Activated CD4-positive, alpha-beta T cell treated with anti-CD3 and anti-CD28 coated beads for 48 hours (primary cell): ENCODE results near the gene PARP1.
"Not testable (repeated sequence)": the region's sequence is repeated elsewhere in the genome, so short reads cannot be mapped to it uniquely, and the experiment has no call there.

Experiments used
- DNase-seq: peaks from one replicate; pipeline ENCODE4 v3.0.0-alpha.2; 2020

PARP1 gene

DNA sequence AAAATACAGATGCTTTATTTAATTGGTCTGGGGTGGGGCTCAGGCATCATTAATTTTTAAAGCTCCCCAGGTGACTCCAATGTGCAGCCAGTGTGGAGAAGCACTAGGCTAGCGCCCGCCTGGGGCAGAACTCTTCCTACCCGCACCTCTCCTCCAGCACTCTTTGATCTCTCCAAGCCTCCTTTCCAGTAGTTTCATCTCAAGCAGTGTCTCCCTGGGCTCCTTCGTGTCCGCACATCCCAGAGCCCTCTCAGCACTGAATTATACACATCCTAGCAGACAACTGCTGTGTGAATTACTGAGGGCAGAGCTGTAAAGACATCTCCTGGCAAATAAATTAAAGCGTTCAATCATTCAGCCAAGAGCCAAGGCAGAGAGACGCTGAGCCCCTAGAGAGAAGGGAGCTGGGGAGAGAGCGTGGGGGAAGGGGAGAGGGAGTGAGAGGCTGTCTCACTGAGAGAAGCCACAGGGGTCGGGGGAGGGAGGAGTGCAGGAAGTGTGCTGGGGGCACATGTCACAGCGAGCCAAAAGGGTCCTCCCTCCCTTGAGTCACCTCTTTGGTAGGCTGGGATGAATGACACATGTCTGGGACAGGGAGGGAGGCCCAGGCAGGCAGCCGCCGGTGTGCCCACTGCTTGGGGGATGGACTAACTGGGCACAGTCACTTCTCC is 21.0 kb upstream of the PARP1 start:
- DNase-seq, result no peak

DNA sequence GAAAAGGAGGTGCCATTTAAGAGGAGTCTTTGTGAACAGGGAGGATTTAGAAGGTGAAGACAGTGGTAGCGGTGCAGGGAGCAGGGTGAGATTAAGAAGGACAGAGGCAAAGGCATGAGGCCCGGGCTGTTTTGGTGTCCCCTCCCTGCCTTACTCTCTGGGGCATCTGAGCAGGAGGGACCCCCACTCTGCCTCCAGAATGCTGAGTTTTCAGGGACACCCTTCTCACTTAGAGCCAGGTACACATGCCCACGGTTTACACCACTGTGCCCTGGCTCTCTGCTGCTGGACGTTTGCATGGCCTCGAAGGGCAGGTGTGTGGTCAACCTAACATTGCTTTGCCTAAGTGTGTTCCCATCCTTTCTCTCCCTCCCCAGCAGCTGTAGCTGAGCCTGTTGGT is 20.5 kb upstream of the PARP1 start:
- DNase-seq, result no peak

DNA sequence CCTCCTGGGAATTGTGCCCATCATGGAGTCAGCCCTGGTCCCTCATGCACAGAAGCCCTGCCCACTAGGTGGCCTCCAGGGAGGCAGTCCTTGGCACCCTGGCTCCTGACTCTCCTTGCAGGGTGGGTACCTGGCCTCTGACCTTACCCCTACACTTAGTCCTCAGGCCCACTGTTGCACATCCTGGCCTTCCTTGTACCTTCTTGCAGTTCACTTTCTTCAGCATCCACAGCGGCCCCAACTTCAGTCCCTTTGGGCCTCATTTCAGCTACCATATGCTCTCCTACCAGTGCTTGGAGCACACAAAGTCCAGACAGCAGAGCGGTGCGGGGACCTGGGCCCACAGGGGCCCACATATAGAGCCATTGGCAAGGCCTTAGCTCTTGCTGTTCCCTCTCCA is 19.2 kb upstream of the PARP1 start:
- no peak for DNase-seq

- DNase-seq, result not testable (repeated sequence)
These were observed 18.5 kb upstream of the PARP1 start for GRCh38 chr1:226426395-226426794.

GRCh38 chr1:226425431-226426031 is 17.6 kb upstream of the PARP1 start:
- peak; percentile 61 for DNase-seq

DNA sequence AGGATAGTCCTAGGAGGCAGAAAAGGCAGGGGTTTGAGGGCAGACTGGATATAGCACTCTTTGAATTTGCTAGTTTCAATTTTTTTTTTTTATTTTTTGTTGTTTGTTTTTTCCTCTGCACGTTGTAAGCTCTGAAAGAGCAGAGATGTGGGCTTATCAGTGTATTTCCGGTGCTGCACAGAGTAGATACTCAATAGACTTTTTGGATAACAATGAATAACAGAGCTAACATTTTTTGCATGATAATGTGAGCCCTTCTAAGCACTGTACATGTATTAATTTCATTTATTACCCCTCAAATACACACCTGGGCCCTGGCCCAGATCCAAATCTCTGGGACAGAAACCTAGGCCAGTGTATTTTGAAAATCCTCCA is 17.1 kb upstream of the PARP1 start:
- no peak for DNase-seq

DNA sequence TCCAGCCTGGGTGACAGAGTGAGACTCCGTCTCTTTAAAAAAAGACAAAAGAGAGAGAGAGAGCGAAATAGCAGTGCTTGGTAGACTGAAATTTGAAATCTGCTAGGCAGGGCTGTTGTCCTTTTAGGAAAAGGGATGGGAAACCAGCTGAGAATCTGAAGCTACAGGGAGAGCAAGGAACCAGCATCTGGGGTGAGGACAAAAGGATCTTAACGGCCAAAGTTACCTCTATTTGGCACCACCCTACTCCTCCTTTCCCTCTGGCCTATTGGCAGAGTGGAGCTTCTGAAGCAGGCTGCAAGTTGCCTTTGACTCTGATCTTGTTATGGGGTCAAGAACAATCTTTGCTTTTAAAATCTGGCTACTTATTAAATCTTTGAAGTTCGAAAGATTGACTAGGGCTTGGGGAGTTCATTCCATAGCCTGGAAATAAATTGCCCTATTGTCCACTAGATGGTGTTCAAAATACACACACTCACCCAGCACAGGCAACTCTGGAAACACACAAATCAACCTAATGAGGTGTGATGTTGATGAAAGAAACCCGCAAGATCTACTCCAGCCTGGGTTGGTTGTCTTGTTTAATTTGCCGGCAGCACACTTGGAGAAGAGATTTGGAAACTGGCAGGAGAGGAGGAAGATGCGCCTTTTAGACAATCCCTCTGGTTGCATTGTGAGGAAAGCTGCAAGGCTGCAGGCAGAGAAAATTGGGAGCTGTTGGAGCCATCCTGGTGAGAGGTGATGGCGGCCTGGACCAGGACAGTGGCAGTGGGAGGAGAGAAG is 16.5 kb upstream of the PARP1 start:
- peak; percentile 9 for DNase-seq

- DNase-seq, result no peak
These were observed 14.6 kb upstream of the PARP1 start for GRCh38 chr1:226422478-226422877.

- DNase-seq, result no peak
These were observed 13.0 kb upstream of the PARP1 start for GRCh38 chr1:226420897-226421296.

DNA sequence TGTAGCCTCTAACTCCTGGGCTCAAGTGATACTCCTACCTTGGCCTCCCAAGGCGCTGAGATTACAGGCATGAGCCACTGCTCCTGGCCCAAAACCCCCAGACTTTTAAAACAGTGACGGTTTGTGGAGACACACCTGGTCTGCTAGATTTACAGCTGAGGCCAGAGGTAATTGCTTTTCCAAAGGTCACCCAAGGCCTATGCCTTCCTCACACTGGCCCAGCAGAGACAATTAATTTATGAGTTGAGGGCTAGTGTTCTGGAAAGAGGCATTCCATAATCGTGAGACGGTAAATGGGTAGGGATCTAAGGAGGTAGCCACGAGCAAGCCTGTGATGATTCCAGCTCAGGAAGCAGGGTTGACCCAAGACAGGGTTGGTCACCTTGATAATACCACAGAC is 12.4 kb upstream of the PARP1 start:
- no peak for DNase-seq

- no peak for DNase-seq
These were observed 11.6 kb upstream of the PARP1 start for GRCh38 chr1:226419284-226420029.

GRCh38 chr1:226417830-226418546 is 10.1 kb upstream of the PARP1 start:
- DNase-seq, result no peak

- DNase-seq, result no peak
These were observed 9.5 kb upstream of the PARP1 start for GRCh38 chr1:226417350-226417749.

DNA sequence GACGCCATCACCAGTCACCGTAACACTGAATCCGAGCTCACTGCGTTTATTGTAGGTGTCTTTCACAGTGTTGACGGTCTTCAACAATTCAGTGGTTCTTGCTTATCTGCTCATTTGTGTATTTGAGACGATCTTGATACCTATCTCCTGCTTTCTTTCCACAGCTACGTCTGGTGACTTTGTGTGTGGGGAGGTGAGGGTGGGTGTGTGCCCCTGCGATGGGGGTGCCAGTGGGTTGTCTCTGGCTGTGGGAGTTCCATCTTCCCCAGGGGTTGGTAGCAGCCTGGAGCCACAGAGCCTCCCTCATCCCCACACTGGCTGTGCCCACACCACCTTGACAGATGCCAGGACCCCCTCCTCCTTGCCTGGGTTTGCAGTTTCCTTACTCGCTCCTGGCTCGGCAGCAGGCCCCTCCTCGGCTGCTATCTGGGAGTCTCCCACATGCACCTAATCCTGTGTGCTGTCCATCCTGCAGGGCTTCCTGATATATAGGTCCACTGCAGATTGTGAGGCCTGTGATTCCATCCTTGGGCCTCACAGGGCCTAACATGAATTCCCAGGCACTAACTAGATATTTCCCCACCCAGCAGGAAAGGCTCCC is 6.3 kb upstream of the PARP1 start:
- DNase-seq, result no peak

DNA sequence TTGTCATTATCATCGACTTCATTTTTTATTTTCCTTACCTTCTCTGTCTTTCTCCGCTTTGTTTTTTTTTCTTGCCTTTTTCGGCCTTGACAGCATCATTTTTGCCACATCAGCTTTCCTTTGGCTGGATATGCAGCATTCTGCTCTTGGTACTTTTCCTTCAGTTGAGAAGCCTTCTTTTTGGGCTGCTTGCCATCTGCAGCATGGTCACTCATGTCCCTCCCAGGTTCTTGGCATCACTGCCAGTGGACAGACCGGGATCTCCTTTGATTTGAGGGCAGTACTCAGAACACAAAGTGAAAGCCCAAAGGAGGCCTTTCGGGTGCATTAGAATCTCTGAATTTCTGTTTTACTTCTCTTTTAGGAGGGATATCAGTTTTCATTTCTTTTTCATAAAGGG is 3.7 kb upstream of the PARP1 start:
- DNase-seq, result no peak

- no peak for DNase-seq
These were observed 3.1 kb upstream of the PARP1 start for GRCh38 chr1:226410958-226411357.

- no peak for DNase-seq
These were observed 1.5 kb upstream of the PARP1 start for GRCh38 chr1:226409392-226409791.

DNA sequence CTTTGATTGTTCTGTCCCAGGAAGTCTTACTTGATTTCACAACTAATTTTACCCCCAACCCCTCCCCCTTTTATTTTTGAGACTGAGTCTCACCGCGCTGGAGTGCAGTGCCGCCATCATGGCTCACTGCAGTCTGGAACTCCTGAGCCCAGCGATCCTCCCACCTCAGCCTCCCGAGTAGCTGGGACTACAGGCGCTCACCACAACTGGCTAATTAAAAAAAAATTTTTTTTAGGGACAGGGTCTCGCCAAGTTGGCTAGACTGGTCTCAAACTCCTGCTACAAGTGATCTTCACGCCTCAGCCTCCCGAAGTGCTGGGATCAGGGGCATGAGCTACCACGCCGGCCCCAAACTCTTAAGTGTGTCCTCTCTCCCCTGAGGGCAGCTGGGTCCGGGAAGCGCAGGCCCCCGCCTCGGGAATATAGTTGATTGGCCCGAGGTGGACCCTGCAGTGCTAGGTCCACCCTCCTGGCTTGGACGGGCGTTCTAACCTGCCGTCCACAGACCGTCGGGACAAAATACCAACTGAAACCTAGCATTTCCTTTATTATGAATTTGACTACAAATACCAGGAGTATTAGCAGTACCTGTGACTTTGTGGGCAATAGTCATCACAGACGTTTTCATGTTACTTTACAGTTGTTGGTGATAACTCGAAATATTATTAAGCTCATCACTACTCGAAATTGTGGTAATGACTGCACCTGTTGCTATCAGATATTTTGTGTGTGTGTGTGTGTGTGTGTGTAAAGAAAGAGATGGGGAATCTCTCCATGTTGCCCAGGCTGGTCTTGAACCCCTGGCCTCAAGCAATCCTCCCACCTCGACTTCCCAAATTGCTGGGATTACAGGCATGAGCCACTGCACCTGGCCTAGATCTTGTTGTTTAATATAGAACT is 642 bp upstream of the PARP1 start:
- DNase-seq, result no peak

GRCh38 chr1:226407199-226407496 is 745 bp downstream of the PARP1 start:
- no peak for DNase-seq

GRCh38 chr1:226406401-226406881 is 1.5 kb downstream of the PARP1 start:
- no peak for DNase-seq

GRCh38 chr1:226405411-226405988 is 2.4 kb downstream of the PARP1 start:
- DNase-seq, result peak; percentile 20
